OCI-LY3 (cell line): ENCODE measurements around the gene ZNF143.

Experiments
- H2AFZ ChIP-seq: fragments of 200-600, 300-600 bp; shearing (Covaris generic); 2 replicates; pipeline ENCODE4 v1.6.0; 2014; ENCODE audit warnings: antibody characterized with exemption, low read depth, low read length
- H3K27ac ChIP-seq: fragments of 200-600, 300-600 bp; sonication (generic); 2 replicates; pipeline ENCODE4 v1.5.1; 2014; ENCODE audit warnings: mild to moderate bottlenecking, low read length, moderate library complexity, mixed read lengths
- H3K27me3 ChIP-seq: fragments of 200-600, 300-600 bp; sonication (generic); 2 replicates; pipeline ENCODE4 v1.6.1; 2014; ENCODE audit warnings: low read depth, low read length, mixed read lengths
- H3K36me3 ChIP-seq: fragments of 200-600, 300-600 bp; sonication (generic); replicated peaks from 2 replicates; pipeline ENCODE3; 2014; ENCODE audit warnings: low read depth, low read length, mixed read lengths
- H3K4me1 ChIP-seq: fragments of 300-600, 200-600 bp; sonication (generic); 2 replicates; pipeline ENCODE4 v1.6.1; 2014; ENCODE audit warnings: low read length, mixed read lengths
- H3K4me2 ChIP-seq: fragments of 200-600, 300-600 bp; sonication (generic); 2 replicates; pipeline ENCODE4 v1.6.1; 2014; ENCODE audit warnings: low read length, mixed read lengths
- H3K4me3 ChIP-seq: fragments of 300-600, 200-600 bp; sonication (generic); 2 replicates; pipeline ENCODE4 v1.5.1; 2014; ENCODE audit warnings: antibody characterized with exemption, mild to moderate bottlenecking, low read length, moderate library complexity
- H3K79me2 ChIP-seq: fragments of 300-600, 200-600 bp; shearing (Covaris generic); 2 replicates; pipeline ENCODE4 v1.6.1; 2014; ENCODE audit warnings: mild to moderate bottlenecking, low read length, mixed read lengths
- H3K9ac ChIP-seq: fragments of 300-600, 200-600 bp; shearing (Covaris generic); 2 replicates; pipeline ENCODE4 v1.6.0; 2014; ENCODE audit warnings: mild to moderate bottlenecking, low read length, moderate library complexity
- H3K9me3 ChIP-seq: fragments of 200-600, 300-600 bp; shearing (Covaris generic); 2 replicates; pipeline ENCODE4 v1.6.1; 2014; ENCODE audit warnings: low read length, mixed read lengths; ENCODE audit not compliant: insufficient read depth
- H4K20me1 ChIP-seq: fragments of 200-600, 300-600 bp; sonication (generic); 2 replicates; pipeline ENCODE4 v1.6.1; 2016; ENCODE audit warnings: low read length, mixed read lengths; ENCODE audit not compliant: insufficient read depth
- CTCF ChIP-seq: fragments of 200-600, 300-600 bp; sonication (generic); IDR thresholded peaks from 2 replicates; pipeline ENCODE4 v1.5.1; 2014; ENCODE audit warnings: antibody characterized with exemption, low read length, low read depth
- EZH2phosphoT487 ChIP-seq: fragments of 200-600 bp; shearing (Covaris generic); IDR thresholded peaks from 2 replicates; pipeline ENCODE4 v1.6.1; 2018; ENCODE audit warnings: antibody characterized with exemption, mixed run types, low read depth

The ZNF143 gene

GRCh38 chr11:9550191-9550628, 89.4 kb downstream of the ZNF143 start:
- Histone ChIP-seq H3K36me3 (no peaks in the 10 kb centered on the region), H3K4me2 (no peak overlapping the region), H3K27me3 (no peaks in the 10 kb centered on the region), H3K9me3 (no peaks in the 10 kb centered on the region), H2AFZ (no peak overlapping the region), H3K4me1 (no peaks in the 10 kb centered on the region), H3K9ac (no peak overlapping the region), H4K20me1 (no peaks in the 10 kb centered on the region), H3K27ac (no peak overlapping the region), H3K4me3 (no peak overlapping the region), H3K79me2 (no peaks in the 10 kb centered on the region)
- TF ChIP-seq CTCF (no peak), EZH2phosphoT487 (no peak)

- Histone ChIP-seq H4K20me1 (no peaks in the 10 kb centered on the region), H2AFZ (no peak overlapping the region), H3K27ac (no peak overlapping the region), H3K4me2 (no peak overlapping the region), H3K4me1 (peaks cover 15% of the 10 kb centered on the region), H3K9me3 (peaks cover 6% of the 10 kb centered on the region; the same call in 1 of the 2 replicates), H3K36me3 (no peaks in the 10 kb centered on the region), H3K9ac (no peak overlapping the region), H3K79me2 (no peaks in the 10 kb centered on the region), H3K4me3 (no peak overlapping the region), H3K27me3 (no peaks in the 10 kb centered on the region)
- TF ChIP-seq CTCF (no peak), EZH2phosphoT487 (no peak)
Measured at GRCh38 chr11:9561279-9561982, 100.6 kb downstream of the ZNF143 start.

DNA sequence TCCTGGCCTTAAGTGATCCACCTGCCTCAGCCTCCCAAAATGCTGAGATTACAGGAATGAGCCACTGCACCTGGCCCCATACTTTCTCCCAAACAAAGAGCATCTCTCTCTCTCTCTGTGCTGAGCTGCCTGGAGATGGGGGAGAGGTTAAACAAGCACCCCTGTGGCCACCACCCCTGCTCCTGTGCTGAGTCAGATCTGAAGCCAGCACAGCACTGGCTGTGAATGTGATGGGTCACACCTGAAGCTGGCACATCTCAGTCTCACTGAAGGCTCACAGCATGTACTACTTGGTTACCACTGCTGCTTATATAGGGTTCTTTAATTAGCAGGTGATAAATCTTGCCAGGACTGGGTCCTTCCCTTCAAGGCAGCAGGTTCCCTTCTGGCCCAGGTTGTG, 101.9 kb downstream of the ZNF143 start:
- Histone ChIP-seq H3K9ac (no peak overlapping the region), H2AFZ (no peak overlapping the region), H3K4me3 (no peak overlapping the region), H3K9me3 (peaks cover 6% of the 10 kb centered on the region; the same call in 1 of the 2 replicates), H3K27ac (no peak overlapping the region), H3K79me2 (no peaks in the 10 kb centered on the region), H3K4me2 (no peak overlapping the region), H3K27me3 (no peaks in the 10 kb centered on the region), H4K20me1 (no peaks in the 10 kb centered on the region), H3K4me1 (peaks cover 21% of the 10 kb centered on the region), H3K36me3 (no peaks in the 10 kb centered on the region)
- TF ChIP-seq CTCF (no peak), EZH2phosphoT487 (no peak)

- Histone ChIP-seq H3K36me3 (no peaks in the 10 kb centered on the region), H3K4me1 (peaks cover 21% of the 10 kb centered on the region), H3K27ac (no peak overlapping the region), H2AFZ (no peak overlapping the region), H3K4me3 (no peak overlapping the region), H3K9ac (no peak overlapping the region), H3K27me3 (no peaks in the 10 kb centered on the region), H4K20me1 (no peaks in the 10 kb centered on the region), H3K4me2 (no peak overlapping the region), H3K9me3 (peaks cover 6% of the 10 kb centered on the region; the same call in 1 of the 2 replicates), H3K79me2 (no peaks in the 10 kb centered on the region)
- TF ChIP-seq CTCF (no peak), EZH2phosphoT487 (no peak)
Measured at GRCh38 chr11:9563196-9563730, 102.5 kb downstream of the ZNF143 start.
